IMR-90 (cell line): ENCODE data around the gene PHKB. TPM values are rescaled to one million over a fixed set of nuclear protein-coding genes. Genes with fewer than 3 reads are reported as not detected.

ENCODE experiments used
- ATAC-seq: fragments of 200-7000 bp; cut with Tn5 transposase; 2 replicates; pipeline ENCODE4 v1.9.1; 2020; ENCODE audit warnings: low read depth, mild to moderate bottlenecking, moderate library complexity
- BruUV-seq: library from RNA; stranded (reverse); fragments of 400-500 nt; replicated peaks from 2 replicates; lab custom pipeline; 2021; lab: Mats Ljungman, UMichigan
- CTCF ChIA-PET: fragments of 300-600 bp; formaldehyde crosslinking; extraction: SDS; loops from one replicate; lab custom pipeline; 2021; ENCODE audit warnings: antibody characterized with exemption; lab: Yijun Ruan, JAX
- POLR2A ChIA-PET: fragments of 300-600 bp; sonication (Branson Sonifier 250); formaldehyde crosslinking; loops from one replicate; lab custom pipeline; 2022; ENCODE audit warnings: antibody characterized with exemption; ENCODE audit not compliant: unreplicated experiment; lab: Charles Lee
- DNase-seq: peaks from one replicate; pipeline ENCODE4 v3.0.0; 2013
- H2AFZ ChIP-seq: replicated peaks from 2 replicates; pipeline ENCODE3; 2013; ENCODE audit warnings: low read length, mild to moderate bottlenecking; ENCODE audit not compliant: poor library complexity
- H2AK5ac ChIP-seq: 2 replicates; pipeline ENCODE4 v1.6.1; 2013; ENCODE audit warnings: low read depth, low read length, inconsistent platforms
- H2AK9ac ChIP-seq: replicated peaks from 2 replicates; pipeline ENCODE3; 2013; ENCODE audit warnings: mild to moderate bottlenecking, low read depth, low read length, moderate library complexity; ENCODE audit not compliant: poor library complexity
- H2BK120ac ChIP-seq: 2 replicates; pipeline ENCODE4 v1.6.1; 2013; ENCODE audit warnings: low read depth, low read length, inconsistent platforms
- H2BK15ac ChIP-seq: 3 replicates; pipeline ENCODE4 v1.6.1; 2013; ENCODE audit warnings: low read depth, low read length, inconsistent platforms
- H2BK20ac ChIP-seq: 2 replicates; pipeline ENCODE4 v1.6.1; 2013; ENCODE audit warnings: low read depth, mild to moderate bottlenecking, inconsistent platforms, low read length, moderate library complexity
- H2BK5ac ChIP-seq: 2 replicates; pipeline ENCODE4 v1.6.1; 2013; ENCODE audit warnings: mild to moderate bottlenecking, low read depth, low read length, inconsistent platforms; ENCODE audit not compliant: poor library complexity, severe bottlenecking
- H3K14ac ChIP-seq: replicated peaks from 2 replicates; pipeline ENCODE4 v1.6.1; 2013; ENCODE audit warnings: low read depth, low read length, inconsistent platforms
- H3K18ac ChIP-seq: 2 replicates; pipeline ENCODE4 v1.6.1; 2013; ENCODE audit warnings: low read depth, low read length, control low read depth
- H3K23ac ChIP-seq: 2 replicates; pipeline ENCODE4 v1.6.1; 2013; ENCODE audit warnings: low read depth, low read length, inconsistent platforms
- H3K27ac ChIP-seq: 2 replicates; pipeline ENCODE4 v1.5.1; 2013; ENCODE audit warnings: mild to moderate bottlenecking, control low read depth, low read length; ENCODE audit not compliant: insufficient read depth
- H3K27me3 ChIP-seq: 2 replicates; pipeline ENCODE4 v1.6.1; 2013; ENCODE audit warnings: low read length; ENCODE audit not compliant: control insufficient read depth, insufficient read depth
- H3K36me3 ChIP-seq: 2 replicates; pipeline ENCODE4 v1.6.1; 2013; ENCODE audit warnings: low read length, mixed read lengths; ENCODE audit not compliant: control insufficient read depth, insufficient read depth
- H3K4ac ChIP-seq: 2 replicates; pipeline ENCODE4 v1.6.1; 2013; ENCODE audit warnings: low read depth, low read length, inconsistent platforms
- H3K4me1 ChIP-seq: 2 replicates; pipeline ENCODE4 v1.6.1; 2013; ENCODE audit warnings: low read length, mixed read lengths; ENCODE audit not compliant: control insufficient read depth, insufficient read depth
- H3K4me2 ChIP-seq: 2 replicates; pipeline ENCODE4 v1.6.1; 2013; ENCODE audit warnings: low read depth, mild to moderate bottlenecking, control low read depth, low read length, moderate library complexity
- H3K4me3 ChIP-seq: 2 replicates; pipeline ENCODE4 v1.5.1; 2013; ENCODE audit warnings: low read depth, mild to moderate bottlenecking, control low read depth, low read length, moderate library complexity; ENCODE audit not compliant: insufficient read depth
- H3K56ac ChIP-seq: 2 replicates; pipeline ENCODE4 v1.6.1; 2013; ENCODE audit warnings: low read length, inconsistent platforms; ENCODE audit not compliant: insufficient read depth; ENCODE audit errors: extremely low read depth
- H3K79me1 ChIP-seq, 2 experiments: 2 replicates each; pipeline ENCODE4 v1.6.1; 2013; ENCODE audit warnings: low read length in 2 of 2, inconsistent platforms in 1 of 2, low read depth in 1 of 2
- H3K9ac ChIP-seq: 2 replicates; pipeline ENCODE4 v1.6.1; 2013; ENCODE audit warnings: low read depth, low read length, control low read depth
- H3K9me1 ChIP-seq: 2 replicates; pipeline ENCODE4 v1.6.1; 2013; ENCODE audit warnings: low read length, inconsistent platforms; ENCODE audit not compliant: insufficient read depth
- H3K9me3 ChIP-seq: 2 replicates; pipeline ENCODE4 v1.6.1; 2013; ENCODE audit warnings: low read length; ENCODE audit not compliant: control insufficient read depth, insufficient read depth
- H4K20me1 ChIP-seq: 2 replicates; pipeline ENCODE4 v1.6.1; 2013; ENCODE audit warnings: low read length, inconsistent platforms; ENCODE audit not compliant: insufficient read depth
- H4K5ac ChIP-seq: 2 replicates; pipeline ENCODE4 v1.6.1; 2013; ENCODE audit warnings: mild to moderate bottlenecking, low read depth, low read length, control low read depth
- H4K8ac ChIP-seq, 2 experiments: 2 replicates each; pipeline ENCODE4 v1.6.1; 2013; ENCODE audit warnings: low read depth in 2 of 2, low read length in 2 of 2, control low read depth in 1 of 2, inconsistent platforms in 1 of 2
- H4K91ac ChIP-seq: 2 replicates; pipeline ENCODE4 v1.6.1; 2013; ENCODE audit warnings: low read depth, low read length, inconsistent platforms; ENCODE audit not compliant: insufficient read depth
- BHLHE40 ChIP-seq: fragments of 150-350 bp; IDR thresholded peaks from 2 replicates; pipeline ENCODE4 v1.6.1; 2016; ENCODE audit warnings: mild to moderate bottlenecking, low read depth, low read length
- CHD1 ChIP-seq: IDR thresholded peaks from 2 replicates; pipeline ENCODE4 v1.6.1; 2012; ENCODE audit warnings: low read depth, low read length, improper control_type of control experiment
- FOS ChIP-seq: fragments of 150-350 bp; IDR thresholded peaks from 2 replicates; pipeline ENCODE4 v1.6.1; 2016; ENCODE audit warnings: low read depth, low read length
- MAFK ChIP-seq: IDR thresholded peaks from 2 replicates; pipeline ENCODE4 v1.6.1; 2012; ENCODE audit warnings: low read depth, low read length, improper control_type of control experiment
- MXI1 ChIP-seq: IDR thresholded peaks from 2 replicates; pipeline ENCODE4 v1.6.1; 2012; ENCODE audit warnings: low read depth, mild to moderate bottlenecking, low read length, moderate library complexity, borderline replicate concordance
- NFE2L2 ChIP-seq: fragments of 150-350 bp; IDR thresholded peaks from 2 replicates; pipeline ENCODE4 v1.6.1; 2016; ENCODE audit warnings: low read depth, mild to moderate bottlenecking, low read length
- POLR2A ChIP-seq: IDR thresholded peaks from 2 replicates; pipeline ENCODE4 v1.6.1; 2012; ENCODE audit warnings: mild to moderate bottlenecking, low read depth, low read length
- RAD21 ChIP-seq: IDR thresholded peaks from 2 replicates; pipeline ENCODE4 v1.6.1; 2012; ENCODE audit warnings: low read length, improper control_type of control experiment
- RFX5 ChIP-seq: IDR thresholded peaks from 2 replicates; pipeline ENCODE4 v1.8.0; 2012; ENCODE audit warnings: low read depth, mild to moderate bottlenecking, low read length, moderate library complexity
- WGBS, 2 experiments: methylation state at CpG; one replicate each; pipeline versions ENCODE4 v1.1.5 to v1.1.7; 2013; ENCODE audit warnings: missing lambda C conversion rate in 2 of 2; ENCODE audit not compliant: insufficient read length in 1 of 2; ENCODE audit errors: extremely low coverage in 2 of 2; 5-methylcytosine and 5-hydroxymethylcytosine counted together
- dilution Hi-C: fragments of 300-500 bp; cut with HindIII; formaldehyde crosslinking; loops from one replicate; pipeline ENCODE4 v1.14.3; 2018; ENCODE audit warnings: low sequenced_read_pairs; ENCODE audit not compliant: unreplicated experiment
- in situ Hi-C: fragments of 300-500 bp; cut with MboI; formaldehyde crosslinking; loops from 3 replicates; pipeline ENCODE4 v1.14.3; 2019; ENCODE audit warnings: low sequenced_read_pairs, inconsistent platforms, mixed read lengths
- intact Hi-C: fragments of 100-400 bp; cut with micrococcal nuclease; formaldehyde crosslinking; loops from 2 replicates; pipeline ENCODE4 v1.10.0; 2022
- polyA plus RNA-seq, 3 experiments: library from polyadenylated mRNA; depleted of rRNA; stranded (reverse); fragments of >200 nt; gene quantifications; 2 replicates each; pipeline ENCODE4 v1.2.3, GENCODE V29; 2012; ENCODE audit warnings: low replicate concordance in 1 of 3
- total RNA-seq: library from RNA; depleted of rRNA; stranded (reverse); fragments of >200 nt; gene quantifications from 2 replicates; pipeline ENCODE4 v1.2.3, GENCODE V29; 2012
- TF ChIP-seq, protein P1 (sequence below): fragments of 150-350 bp; IDR thresholded peaks from 2 replicates; pipeline ENCODE4 v1.6.1; 2017; ENCODE audit warnings: mild to moderate bottlenecking, antibody characterized with exemption, low read length, low read depth

PHKB gene
- total and polyA plus RNA-seq, 2 of the 4 experiments (the other 2 are of a cell fraction) = 24.2 to 58.6 TPM

GRCh38 chr16:47693226-47693625 lies 232.1 kb downstream of the PHKB start:
- DNase-seq (no peak), ATAC-seq (no peak)
- Histone ChIP-seq H3K27me3 (no peaks in the 10 kb centered on the region), H4K8ac (no peak overlapping the region), H2AK5ac (no peak overlapping the region), H3K23ac (no peak overlapping the region), H2BK5ac (no peak overlapping the region), H4K91ac (no peak overlapping the region), H2BK120ac (no peak overlapping the region), H3K9me1 (no peaks in the 10 kb centered on the region), H3K18ac (no peak overlapping the region), H3K4me1 (no peaks in the 10 kb centered on the region), H3K9me3 (no peaks in the 10 kb centered on the region), H3K27ac (no peak overlapping the region), H3K4me3 (no peak overlapping the region), H2AFZ (no peak overlapping the region), H3K9ac (no peak overlapping the region), H2BK20ac (no peak overlapping the region), H2AK9ac (no peak overlapping the region), H4K5ac (no peak overlapping the region), H2BK15ac (no peak overlapping the region), H3K56ac (no peak overlapping the region), H3K36me3 (peaks cover 23% of the 10 kb centered on the region), H3K14ac (no peak overlapping the region), H4K20me1 (no peaks in the 10 kb centered on the region), H3K79me1 (no peaks in the 10 kb centered on the region), H3K4me2 (no peak overlapping the region), H3K4ac (no peak overlapping the region)
- TF ChIP-seq RAD21 (no peak), RFX5 (no peak), BHLHE40 (no peak), FOS (no peak), CHD1 (no peak), MAFK (no peak), POLR2A (no peak), MXI1 (no peak), NFE2L2 (no peak)
- TF ChIP-seq, protein P1, sequence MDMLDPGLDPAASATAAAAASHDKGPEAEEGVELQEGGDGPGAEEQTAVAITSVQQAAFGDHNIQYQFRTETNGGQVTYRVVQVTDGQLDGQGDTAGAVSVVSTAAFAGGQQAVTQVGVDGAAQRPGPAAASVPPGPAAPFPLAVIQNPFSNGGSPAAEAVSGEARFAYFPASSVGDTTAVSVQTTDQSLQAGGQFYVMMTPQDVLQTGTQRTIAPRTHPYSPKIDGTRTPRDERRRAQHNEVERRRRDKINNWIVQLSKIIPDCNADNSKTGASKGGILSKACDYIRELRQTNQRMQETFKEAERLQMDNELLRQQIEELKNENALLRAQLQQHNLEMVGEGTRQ = no peak
- dilution Hi-C loops (no loop called here), in situ Hi-C loops (no loop called here), intact Hi-C loops (loop anchor here (10.0 kb wide), 1 partner anchor 462 kb away; the partner anchor contains the start of gene ABCC12)
- BruUV-seq = no TSS peak
- ChIA-PET POLR2A (no interaction called here), CTCF (no interaction called here)
- 100% methylated on average over 4 of the region's 9 CpGs; no CpG with 5 or more reads in 1 of the 2 experiments for WGBS, 2 experiments
